DMS 273 treated with DMSO at 0.1 percent for 48 hours (cell line): ENCODE measurements around the gene GALNT2.

Source experiments
- DNase-seq: peaks from one replicate; lab custom pipeline; 2025; lab: John Stamatoyannopoulos, UW

GALNT2 gene

DNA sequence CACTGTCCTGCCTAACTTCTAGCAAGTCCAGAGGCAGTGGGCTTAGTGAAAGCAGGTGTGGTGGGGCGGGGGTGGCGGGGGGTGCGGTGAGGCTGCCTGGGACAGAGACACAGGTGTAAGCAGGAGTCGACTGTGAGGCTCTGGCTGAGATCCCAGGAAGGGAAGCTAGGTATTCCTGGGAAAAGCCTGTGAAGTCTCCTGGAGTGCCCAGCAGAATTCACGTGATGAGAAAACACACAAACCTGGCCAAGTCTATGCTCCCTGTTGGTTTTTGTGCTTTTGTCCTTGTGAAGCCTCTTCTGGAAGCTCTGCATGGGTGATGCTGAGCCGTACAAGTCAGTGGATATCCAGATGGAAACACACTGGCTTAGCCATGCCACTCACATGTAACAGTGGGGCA lies 5.3 kb downstream of the GALNT2 start:
- DNase-seq, result no peak

DNA sequence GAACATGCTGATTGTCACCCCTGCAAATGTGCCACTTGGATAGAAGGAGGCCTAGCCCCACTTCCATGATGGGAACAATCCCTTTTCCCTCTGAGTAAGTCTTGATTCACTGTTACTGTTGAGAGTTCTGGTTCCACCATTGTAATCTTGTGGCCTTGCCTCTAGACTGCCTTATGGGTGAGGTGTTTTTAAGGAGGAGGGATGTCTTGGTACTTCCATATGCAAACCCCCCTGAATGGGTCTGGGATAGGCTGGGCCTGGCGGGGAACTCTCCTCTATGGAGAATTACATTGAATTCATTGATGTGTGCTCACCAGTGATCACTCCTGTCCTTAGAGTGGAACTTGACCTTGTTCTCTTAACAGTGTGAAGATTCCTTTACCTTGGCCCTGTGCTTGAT lies 5.8 kb downstream of the GALNT2 start:
- DNase-seq, result no peak

DNA sequence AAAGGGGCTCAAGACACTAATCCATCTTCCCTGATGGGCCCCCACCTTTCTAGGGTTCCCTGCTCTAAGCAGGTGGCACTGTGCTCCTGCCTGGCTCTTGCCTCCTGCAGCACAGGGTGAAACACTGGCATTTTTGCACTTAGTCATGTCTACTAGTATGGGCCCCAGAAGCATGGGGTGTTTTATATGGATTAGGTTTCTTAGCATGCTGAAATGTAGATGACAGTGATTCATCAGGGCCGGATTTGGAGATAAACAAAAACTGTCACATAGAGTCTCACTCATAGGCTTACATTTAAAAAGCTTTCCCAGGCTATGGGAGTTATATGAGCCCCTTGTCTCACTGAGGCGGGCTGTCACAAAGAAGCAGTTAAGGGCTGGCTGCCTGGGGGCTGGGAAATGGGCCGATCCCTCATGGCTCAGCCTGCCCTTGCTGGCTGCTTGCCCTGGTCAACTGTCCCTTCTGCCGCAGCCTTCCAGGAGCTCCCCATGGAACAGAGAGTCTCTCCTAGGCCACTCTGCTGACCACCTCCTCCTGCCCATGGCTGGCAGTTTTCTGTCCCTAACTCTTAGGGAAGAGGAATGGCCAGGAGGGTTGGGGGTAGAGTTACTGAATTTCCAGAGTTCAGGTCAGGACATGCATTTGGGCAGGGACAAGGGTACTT lies 6.5 kb downstream of the GALNT2 start:
- no peak for DNase-seq

DNA sequence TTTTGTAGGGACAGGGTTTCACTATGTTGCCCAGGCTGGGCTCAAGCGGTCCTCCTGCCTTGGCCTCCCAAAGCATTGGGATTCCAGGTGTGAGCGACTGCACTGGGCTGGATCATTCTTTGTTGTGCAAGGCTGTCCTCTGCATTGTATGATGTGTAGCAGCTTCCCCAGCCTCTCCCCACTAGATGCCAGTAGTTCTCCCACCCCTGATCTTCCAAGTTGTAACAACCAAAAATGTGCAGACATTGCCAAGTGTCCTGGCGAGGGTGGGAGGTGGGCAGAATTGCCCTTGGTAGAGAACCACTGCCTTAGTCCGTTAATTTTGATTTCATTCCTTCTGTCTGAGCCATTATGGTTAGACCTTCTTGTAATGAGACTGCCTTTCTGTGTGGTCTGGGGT lies 7.2 kb downstream of the GALNT2 start:
- DNase-seq, result no peak

DNA sequence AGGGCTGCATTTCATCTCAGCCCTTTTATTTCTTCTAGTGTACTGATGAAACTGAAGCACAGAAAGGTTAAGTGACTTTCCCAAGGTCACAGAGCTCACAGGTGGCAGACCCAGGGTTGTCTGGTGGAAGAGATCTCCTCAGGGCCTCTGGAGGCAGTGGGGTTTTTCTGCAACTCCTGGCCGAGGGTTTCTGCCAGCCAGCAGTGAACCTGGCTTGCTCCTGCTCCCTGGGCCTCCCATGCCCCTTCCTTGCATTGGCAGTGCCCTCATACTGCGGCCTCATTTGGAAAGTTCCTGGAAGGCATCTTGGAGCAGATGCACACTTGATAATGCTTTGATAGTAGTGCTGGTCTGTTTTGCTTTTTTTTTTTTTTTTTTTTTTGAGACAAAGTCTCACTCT lies 7.7 kb downstream of the GALNT2 start:
- no peak for DNase-seq

DNA sequence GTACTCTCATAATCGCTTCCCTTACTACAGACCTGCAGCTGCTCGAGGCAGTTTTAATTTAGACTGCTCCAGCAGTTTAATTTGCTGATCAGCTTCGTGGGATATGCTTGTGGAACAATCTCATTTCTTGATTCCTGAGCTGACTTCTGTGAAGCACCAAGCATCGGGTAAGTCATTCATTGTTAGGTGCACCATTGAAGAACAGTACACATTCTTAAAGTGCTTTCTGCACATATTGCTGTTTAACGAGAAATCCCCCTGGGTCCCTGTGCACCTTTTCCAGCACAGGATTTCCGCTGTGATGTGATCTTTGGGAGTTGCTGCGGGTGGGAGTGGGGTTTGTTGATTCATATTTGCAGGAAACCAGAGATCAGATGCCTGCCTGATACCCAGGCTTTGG lies 9.1 kb downstream of the GALNT2 start:
- DNase-seq, result no peak

DNA sequence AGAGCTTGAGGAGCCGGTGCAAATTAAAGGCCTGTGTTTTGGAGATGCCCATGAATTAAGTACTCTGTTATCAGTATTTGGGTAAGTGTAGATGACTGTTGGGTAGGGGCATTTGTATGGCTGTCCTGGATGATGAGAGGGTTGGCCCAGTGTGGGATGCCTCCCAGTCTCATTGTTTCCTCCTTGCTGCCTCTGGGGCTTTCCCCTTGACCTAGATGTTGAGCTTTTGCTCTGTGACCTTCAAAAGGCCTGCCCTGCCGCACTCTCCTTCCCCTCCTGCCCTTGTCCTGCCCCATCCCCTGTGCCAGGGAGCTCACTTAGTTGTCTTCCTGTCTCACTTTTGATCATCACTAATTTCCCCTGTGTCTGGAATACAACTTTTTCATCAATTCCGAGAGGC lies 10.0 kb downstream of the GALNT2 start:
- DNase-seq, result no peak

DNA sequence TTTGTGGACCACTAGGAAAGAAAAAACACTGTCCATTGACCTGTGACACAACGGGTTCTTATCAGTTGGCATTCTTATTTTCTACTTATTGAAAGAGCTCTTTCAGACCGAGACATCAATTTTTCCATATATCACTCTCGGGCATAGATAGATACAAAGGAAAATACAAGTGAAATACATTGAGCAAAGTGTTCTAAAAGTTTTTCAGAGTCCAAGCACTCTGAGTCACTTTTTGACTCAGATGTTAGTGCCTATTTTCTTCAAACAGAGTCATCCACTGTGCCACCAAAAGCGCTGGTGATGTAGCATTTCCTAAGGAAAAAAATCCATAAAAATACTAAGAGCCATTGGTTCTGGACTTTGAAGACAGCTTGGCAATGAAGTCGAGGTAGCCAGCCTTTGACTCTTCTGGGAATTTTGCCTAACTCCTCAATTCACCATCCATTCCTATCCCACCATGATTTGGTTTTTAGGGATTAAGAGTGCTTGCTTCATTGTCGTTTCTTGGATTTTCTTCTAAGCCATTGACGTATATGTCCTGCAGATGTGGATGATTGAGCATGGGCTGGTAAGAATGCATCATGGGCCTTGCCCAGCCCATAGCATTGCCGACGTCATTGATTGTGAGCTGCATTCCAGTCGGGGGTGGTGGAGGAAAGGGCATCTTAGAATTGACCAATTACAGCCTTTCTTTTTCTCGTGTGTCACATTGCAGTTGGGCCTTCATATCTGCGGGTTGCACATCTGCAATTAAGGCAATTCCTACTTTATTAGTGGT lies 10.6 kb downstream of the GALNT2 start:
- no peak for DNase-seq

DNA sequence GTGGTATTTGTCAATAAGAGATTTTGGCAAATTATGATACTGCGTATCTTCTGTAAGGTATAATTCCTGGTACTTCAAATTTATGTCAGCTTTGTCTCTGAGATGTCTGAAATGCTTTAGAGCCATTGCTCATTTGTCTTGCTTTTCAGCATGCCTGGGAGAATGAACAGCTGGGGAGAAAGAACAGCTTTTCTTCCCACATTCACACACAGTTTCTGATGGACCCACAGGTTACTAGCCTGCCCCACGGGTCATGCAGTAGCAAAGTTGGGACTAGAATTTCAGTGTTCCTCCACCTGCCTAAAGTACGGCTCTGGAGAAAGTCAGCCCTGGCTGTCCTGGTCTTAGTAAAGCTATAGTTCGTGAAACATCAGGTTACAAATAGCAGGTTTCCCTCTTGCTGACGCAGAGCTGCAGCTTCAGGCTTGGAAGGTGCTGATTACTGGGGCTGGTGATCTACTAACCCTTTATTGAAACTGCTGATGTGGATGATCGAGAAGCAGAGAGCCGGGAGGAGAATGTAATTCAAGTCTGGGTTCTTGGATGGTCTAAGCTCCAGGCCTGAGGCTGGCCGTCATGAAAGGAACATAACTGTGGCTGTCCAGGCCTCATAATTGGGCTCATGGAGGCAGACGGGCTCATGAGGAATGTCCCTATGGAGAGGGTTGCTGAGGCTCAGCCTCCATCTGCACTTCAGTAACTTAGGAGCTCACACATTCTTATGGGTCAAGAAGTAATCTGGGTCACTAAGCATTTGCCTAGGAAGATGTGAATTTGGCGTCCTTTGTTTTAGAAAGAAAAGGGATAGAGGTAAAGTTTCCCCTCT lies 12.4 kb downstream of the GALNT2 start:
- DNase-seq, result no peak

DNA sequence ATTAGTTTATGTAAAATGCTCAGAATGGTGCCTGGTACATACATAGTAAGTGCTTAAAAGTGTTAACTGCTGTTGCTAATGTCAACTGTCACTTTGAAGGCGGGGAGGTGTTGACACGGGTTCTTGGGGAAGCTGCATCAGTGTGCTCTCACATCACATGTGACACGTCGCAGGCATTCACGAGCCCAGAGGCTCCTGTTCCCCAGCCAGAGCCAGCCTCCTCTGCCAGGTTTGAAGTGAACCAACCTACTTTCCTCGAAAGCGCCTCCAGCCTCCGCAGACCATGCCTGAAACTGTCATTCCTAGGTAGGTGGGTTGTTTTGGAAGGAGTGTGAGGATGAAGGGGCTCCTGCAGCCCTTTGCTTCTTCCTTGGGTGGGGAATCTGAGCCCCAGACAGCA lies 13.8 kb downstream of the GALNT2 start:
- DNase-seq, result no peak

DNA sequence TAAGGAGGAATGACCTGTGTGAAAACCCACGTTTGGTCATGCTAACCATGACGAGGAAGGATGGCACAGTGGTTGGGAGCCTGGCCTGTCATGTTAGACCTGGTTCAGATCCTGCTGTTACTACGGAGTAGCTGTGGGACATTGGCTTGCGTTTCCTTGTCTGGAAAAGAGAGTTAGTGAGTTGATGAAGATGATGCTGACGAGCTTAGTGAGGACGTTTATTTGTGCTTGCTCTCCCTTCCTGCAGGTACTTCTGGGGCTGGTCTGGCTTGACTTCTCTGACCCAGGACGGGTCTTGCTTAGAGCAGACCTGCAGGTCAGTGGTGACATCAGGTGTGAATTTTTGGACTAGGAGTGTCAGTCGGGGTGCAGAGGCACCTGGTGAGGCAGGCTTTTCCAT lies 14.7 kb downstream of the GALNT2 start:
- DNase-seq, result no peak

DNA sequence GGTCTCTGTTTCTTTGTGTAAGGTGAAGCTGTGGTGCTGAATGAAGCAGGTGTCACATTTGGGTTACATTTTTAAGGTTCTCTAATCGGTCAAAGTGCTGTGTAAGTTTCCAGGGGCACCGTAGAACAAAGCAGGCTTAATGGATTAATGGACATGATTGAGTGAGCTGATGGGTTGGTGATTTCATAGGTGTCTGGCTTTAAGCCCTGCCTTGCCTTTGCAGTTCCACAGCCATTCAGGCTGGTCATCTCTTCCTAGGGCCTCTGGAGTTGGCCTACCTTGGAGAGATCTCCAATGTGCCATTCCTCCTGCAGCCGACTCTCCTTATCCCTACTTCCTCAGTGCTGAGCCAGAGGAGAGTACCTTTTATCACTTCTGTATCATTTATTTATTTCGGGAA lies 15.2 kb downstream of the GALNT2 start:
- no peak for DNase-seq

DNA sequence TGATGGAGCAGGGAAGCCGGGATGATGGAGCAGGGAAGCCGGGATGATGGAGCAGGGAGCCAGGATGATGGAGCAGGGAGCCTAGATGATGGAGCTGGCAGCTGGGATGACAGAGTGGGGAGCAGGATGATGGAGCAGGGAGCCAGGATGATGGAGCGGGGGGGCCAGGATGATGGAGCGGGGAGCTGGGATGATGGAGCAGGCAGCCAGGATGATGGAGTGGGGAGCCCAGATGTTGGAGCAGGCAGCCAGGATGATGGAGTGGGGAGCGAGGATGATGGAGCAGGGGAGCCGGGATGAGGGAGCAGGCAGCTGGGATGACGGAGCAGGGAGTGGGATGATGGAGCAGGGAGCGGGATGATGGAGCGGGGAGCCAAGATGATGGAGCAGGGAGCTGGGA lies 16.0 kb downstream of the GALNT2 start:
- no peak for DNase-seq

DNA sequence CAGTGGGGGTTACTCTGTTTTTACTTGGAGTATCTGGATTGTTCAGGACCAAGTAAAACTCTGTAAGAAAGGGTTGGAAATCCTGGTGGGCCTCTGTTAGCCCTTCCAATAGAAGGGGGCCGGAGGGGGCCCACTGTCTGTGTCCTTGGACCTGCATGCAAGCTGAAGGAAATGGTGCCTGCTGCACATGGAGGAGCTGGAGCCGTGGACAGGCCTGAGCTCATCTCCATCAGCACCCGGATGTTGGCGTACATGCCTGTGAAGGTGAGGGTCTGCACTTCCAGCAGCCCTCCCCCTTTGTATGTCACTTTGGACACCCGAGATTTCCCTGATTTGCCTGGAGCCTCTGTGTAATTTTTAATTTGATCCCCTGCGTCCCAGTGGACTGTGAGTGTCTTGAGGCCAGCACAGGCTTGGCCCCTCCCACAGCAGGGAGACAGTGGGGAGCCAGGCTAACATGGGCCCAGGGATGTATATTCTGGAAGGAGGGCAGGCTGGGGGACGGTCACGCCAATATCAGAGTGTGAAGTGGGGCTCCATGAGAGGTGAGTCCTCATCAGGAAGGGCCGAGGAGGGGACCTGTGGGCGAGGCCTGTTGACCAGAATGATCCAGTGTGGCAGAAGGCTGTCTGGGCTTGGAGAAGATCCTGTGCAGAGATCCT lies 16.8 kb downstream of the GALNT2 start:
- no peak for DNase-seq

DNA sequence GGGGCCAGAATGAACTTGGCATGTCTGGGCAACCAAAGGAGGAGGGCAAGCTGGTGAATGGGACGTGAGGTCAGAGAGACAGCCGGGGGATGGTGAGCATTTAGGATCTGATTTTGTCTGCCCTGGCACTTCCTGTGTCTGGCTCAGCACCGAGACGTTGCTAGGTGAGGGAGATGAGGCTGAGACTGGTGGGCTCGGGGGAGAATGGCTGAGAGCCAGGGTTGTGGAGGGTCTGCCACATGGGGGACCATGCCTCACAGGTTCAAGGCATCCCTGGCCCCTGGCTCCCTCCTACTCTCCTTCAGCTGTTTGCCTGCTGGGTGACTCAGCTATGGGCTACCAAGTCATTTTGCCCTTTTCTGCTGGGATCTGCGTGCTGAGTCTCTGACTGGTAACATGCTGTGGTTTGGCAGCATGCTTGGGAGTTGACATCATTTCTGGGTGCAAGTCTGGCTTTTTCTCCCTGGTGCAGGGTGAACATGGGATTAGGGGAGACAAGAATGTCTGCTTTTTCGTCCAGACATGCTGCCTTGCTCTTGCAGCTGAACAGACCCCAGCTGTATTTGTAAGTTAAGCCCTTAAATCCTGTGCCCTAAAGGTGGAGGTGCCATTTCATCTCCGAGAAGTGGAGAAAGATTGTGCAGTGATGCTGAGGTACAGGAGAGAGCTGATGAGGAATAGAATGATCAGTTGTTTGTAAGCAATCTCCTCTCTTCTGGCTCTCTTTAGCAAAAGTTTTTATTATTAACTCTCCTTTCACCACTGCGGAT lies 17.6 kb downstream of the GALNT2 start:
- no peak for DNase-seq

DNA sequence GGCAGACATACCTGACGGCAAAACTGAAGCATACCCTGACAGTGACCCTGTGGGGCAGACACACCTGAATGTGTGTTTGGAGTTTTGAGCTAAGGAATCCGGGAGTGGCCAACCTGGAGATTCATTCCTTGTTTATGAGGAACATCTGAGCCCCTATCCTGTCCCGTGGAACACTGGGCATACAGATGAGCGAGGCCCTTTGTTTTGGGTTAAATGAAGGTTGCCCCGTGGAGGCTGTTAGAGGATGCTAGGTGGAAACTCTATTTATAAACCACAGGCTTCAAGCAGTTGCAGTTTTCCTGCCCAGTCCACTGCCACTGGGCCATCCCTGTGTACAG lies 18.1 kb downstream of the GALNT2 start:
- DNase-seq, result no peak

DNA sequence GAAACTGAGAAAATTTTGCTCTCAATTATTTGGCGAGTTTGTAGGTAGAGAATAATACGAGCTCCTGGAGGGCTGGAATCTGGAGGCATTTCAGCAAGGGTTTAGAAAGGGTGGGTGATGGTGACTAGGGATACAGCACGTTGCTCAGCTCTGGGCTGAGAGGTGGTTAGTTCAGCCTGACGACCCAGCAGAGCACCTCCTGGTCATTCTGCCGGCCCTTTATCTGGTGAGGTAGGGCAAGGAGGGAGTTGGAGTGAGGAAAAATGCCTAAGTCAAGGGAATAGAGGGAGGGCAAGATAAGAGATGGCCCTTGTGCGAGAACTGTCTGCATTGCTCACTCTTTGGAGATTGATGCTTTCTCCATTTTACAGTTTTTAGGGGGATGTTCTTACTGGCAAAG lies 19.1 kb downstream of the GALNT2 start:
- no peak for DNase-seq

DNA sequence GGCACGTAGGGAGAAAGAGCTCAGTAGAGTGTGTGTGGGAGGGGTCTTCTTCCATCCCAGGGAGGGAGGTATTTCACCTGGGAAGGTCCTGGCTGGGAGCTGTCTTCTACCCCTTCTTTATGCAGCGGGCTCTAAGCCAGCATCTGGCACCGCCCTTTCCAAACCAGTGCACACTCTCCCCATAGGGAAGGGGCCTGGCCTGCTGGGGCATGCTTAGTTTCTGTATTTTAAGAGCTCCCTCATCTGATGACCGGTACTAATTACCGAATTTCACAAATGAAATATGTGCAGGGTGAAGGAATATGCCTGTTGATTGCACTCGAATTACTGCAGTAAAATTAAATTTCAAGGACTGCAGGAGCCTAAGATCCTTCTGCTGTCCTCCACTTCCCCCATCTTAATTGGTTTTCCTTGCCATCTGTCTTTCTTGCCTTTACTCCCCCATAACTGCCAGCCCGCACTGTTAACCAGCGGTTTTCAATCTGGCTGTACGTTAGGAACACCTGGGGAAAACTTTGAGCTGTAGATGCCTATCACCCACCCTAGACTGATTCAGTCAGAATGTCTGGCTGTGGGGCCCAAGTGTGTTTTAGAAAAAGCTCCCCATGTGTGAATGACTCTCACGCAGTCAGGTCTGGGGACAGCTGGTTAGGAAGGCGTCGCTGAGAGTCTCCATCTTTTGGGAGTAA lies 20.1 kb downstream of the GALNT2 start:
- DNase-seq, result peak; percentile 97

DNA sequence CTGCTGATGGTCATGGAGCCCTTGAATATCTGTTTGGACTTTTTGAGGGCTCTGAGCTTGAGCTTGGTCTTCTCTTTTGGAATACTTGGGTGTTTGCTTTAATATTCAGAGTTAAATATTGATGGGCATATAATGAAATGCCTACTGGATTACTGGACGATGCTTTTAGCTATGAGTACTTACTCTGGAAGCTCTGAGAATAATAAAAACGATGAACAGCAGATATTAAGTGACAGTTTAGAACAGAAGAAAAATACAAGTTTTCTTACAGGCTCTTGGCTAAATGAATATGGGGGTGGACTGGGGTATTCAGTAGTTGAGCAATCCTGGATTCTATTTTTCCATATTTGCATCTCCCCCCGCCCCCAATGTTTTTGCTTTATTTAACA lies 20.7 kb downstream of the GALNT2 start:
- DNase-seq, result no peak

DNA sequence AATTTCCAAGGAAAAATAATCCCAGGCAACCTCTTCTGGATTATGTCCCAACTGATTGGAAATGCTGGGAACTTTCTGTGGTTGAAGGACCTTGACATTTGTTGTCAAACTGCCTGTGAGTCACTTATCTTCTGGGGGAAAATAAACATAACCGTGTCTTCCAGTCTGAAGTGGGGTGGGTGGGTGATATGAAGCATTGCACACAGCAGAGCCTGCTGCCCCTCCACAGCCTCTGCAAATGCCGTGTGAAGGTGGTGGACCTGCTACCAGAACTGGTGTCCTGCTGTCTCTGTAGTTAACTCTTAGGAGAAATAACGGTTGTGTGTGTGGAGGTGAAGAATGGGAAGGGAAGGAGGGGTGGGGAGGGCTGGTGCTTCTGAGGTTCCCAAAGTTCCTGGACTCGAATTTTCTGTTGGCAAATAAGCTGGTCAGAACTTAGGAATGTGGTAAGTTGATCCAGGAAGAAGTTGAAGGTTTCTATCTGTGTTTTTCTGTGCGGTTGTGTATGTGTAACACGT lies 23.2 kb downstream of the GALNT2 start:
- no peak for DNase-seq
